ENCODE results near the gene RPL12.

Gene RPL12

DNA sequence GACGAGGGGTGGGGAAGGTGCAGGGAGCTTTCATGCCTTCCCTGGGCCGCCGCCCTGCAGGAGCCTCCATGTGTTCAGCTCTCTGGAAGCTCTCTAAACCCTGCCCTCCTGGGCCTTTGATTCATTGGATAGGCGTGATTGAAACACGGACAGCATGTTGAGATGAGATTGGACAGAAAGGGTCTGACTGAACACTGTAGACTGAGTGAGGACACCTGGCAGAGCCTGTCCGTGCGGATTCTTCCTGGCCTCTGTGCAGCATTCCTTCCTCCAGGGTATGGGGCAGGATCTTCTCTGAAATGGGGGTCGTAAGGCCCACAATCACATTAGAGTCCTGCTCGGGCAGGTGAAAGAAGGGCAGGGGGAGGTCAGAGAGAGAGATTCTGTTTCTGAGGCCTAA lies 12.8 kb downstream of the RPL12 start:
- no peak for DNase-seq (ENCODE audit: low read depth in 2 of 2)

DNA sequence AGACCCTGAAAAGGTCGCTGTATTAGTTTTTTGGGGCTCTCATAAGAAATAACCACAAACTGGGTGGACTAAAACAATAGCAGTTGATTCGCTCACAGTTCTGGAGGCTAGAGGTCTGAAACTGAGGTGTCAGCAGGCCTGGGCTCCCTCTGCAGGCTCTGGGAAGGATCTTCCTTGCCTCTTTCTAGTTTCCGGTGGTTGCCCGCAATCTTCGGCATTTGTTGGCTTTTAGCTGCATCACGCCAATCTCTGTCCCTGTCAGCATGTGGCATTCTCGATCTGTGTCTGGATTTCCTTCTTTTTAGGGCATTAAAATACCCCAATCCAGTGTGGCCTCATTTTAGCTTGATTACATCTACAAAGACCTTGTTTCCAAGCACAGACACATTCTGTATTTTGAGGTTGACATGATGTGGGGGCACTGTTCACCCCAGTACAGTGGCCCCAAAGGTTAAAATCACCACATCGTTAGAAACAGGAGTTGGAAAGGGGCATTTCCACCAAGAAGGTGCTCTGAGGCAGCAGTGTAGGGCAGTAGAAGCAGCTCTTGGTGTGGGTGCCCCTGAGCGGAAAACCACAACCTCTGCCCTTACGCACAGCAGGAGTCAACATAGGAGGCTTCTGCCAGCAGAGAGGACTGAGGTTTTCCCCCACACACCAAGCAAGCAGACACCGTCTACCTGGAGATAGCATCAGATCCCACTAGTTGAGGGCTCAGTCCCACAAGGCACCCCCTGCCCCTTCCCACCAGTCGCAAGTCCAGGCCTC lies 13.5 kb downstream of the RPL12 start:
- no peak for DNase-seq (ENCODE audit: low read depth in 2 of 2)

DNA sequence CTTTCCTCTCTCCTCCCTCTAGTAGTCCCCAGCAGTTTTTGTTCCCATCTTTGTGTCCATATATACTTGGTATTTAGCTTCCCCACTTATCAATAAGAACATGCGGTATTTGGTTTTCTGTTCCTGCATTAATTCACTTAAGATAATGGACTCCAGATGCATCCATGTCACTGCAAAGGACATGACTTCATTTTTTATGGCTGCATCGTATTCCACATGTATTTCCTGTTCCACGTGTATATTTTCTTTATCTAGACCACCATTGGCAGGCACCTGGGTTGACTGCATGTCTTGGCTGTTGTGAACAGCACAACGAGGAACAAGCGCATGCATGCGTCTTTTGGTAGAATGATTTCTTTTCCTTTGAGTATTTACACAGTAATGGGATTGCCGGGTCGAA lies 20.8 kb downstream of the RPL12 start:
- DNase-seq (ENCODE audit: low read depth in 2 of 2) = no peak

DNA sequence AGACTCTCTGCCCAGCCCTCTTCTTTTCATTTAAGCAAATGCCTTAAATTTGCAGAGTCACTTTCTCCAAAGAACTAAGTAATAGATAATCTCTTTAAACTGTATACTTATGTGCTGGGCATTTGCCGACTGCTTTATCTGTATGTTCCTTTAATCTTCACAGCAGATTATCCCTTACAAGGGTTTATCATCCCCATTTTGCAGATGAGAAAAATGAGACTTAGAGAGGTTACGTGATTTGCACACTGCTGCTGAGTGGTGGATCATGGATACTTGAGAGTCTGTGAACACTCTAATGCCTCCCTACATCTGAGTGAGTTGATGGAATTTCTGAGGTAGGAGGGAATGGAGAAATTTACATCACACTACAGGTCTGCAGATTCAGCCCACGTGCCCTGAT lies 22.9 kb downstream of the RPL12 start:
- DNase-seq (ENCODE audit: low read depth in 2 of 2) = no peak

DNA sequence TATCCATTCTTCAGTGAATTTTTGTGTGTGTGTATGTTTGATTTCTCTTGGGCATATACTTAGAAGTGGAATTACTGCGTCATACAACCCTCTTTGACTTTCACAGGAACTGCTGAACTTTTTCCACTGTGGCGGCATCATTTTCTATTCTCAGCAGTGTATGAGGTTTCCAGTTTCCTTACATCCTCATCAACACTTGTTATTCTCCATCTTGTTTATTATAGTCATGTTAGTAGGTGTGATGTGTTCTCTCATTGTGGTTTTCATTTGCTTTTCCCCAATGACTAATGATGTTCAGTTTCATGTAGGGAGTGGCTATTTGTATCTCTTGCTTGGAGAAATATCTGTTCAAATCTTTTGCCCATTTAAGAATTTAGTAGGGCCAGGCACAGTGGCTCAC lies 24.4 kb downstream of the RPL12 start:
- peak in 1 of 2 donors; percentile 45 for DNase-seq (ENCODE audit: low read depth in 2 of 2)

DNA sequence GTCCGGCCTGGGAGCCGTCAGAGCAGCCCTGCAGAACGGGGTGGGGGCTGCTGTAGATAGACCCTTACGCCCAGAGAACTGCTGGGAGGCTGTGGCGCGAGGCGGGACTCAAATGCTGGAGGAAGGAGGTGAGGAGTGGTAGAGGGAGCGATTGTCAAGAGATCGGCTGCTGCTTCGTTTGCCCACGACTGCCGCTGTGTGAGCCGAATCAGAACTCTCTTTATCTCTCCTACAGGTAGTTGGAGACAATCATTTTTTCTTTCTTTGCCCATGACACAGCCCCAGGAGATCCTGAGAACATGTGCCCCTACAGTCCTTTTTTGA lies 26.6 kb downstream of the RPL12 start:
- DNase-seq (ENCODE audit: low read depth in 2 of 2) = no peak

DNA sequence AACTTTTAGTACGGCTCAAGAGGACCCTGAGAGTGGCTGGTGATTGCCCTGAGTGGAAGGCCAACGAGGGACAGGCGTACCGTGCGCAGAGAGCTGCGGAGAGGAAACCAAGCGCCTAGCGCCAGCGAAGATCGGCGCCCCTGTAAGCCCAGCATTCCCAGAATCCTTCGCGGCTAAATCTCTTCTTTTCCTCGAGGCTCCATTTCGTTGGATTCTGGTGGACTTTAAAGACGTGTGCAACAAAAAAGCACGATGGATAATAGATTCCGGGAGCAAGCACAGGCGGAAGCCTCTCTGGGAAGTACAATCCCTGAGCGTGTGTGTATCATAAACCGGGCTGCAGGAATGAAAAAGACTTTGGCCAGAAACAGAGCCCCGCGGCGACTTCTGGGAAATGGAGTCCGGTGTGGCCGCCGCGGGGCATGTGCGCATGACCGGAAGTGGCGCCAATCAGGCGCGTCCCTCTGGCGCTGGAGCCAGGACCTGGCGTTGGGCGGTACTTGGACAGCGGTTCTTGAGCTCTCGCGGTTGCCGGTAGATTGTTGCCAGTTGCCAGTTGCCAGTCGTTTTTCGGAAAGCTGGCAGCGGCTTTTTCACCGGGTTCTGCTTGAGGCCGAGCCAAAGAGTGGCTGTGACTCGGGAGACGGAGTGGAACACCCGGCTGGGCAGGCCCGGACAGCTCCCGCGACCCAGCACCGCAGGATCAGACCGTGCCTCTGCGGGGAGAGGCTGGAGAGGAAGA lies 27.1 kb downstream of the RPL12 start, which contains the start of gene ZNF79:
Gene ZNF79 (plus strand): TSS at position 449 of the 742 bp plus-strand sequence. CDS start 406 bp downstream, outside the sequence.
- peak; percentile 92 for DNase-seq (ENCODE audit: low read depth in 2 of 2)

DNA sequence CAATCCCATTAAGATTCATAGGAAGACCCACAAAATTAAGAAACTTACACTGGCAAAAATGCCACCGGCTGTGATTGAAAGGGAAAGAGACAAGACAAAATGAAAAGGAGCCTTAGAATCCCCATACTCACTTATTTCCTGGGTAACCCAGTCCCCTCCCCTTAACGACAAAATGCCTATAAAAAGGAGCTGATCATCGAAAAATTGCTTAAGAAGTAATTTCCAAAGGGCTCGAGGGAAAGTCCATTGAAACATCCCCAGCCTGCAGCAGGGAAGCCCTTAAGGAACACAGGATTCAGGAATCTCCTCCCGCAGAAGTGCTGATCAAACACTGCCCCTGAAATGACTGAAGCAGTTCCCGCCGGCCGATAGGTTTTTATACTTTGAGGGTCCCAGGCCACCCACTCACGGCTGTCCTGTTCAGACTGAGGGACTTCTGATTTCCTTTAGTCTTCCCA lies 27.7 kb downstream of the RPL12 start:
- DNase-seq (ENCODE audit: low read depth in 2 of 2) = no peak

DNA sequence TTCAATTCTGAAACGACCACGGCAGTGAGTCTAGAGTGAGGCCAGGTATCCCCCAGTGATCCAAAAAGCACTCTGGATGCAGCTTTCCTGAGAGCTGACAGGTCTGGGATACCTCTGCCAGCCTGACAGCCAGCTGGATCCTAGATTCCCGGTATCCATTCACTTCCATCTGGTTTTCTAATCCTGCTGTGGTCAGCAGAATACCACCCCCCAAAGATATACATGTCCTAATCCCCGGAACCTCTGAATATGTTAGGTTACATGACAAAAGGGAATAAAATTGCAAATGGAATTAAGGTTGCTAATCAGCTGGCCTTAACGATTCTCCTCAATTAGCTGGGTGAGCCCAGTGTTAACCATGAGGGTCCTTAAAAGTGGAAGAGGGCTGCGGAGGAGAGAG lies 28.4 kb downstream of the RPL12 start:
- DNase-seq (ENCODE audit: low read depth in 2 of 2) = no peak

DNA sequence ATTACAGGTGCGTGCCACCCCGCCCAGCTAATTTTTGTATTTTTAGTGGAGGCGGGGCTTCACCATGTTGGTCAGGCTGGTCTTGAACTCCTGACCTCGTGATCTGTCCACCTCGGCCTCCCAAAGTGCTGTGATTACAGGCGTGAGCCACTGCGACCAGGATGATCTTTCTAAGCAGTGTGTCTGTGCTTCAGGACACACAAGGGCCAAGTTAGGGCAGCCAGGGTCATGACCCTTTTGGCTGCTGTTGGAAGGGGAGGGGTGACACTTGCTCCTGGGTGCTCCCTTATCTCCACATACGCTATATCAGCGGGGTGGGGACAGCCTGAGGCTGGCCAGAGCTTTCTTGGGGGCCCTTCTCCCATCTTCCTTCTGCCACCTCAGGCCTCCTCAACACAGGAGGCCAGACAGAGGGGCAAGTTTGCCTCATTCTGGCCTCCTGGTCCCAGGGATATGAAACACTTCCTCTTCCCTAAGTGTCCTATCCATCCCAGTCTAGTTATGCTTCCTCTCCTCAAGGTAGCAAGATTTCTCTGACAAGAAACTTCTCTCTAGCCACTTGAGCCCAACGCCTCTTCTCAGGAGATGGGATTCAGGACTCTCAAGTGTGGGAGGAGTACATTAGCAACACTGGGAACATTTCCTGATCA lies 28.9 kb downstream of the RPL12 start:
- DNase-seq (ENCODE audit: low read depth in 2 of 2) = no peak

DNA sequence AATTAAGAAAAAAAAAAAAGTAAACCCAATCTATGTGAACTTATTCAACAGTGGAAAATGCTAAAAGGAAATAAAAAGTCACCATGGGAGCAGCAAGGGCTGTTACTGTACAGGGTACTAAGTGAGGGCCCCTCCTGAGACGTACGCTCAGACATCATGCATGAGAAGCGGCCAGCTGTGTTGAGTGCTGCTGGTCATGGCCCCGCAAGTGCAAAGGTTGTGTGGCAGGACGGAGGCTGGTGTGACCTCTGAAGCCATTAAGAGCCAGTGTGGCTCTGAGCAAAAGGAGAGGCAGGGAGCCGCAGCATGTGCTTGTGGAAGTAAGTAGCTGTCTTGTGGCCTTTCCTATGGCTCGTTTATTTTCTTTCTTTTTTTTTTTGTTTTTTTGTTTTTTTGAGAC lies 30.1 kb downstream of the RPL12 start:
- no peak for DNase-seq (ENCODE audit: low read depth in 2 of 2)

DNA sequence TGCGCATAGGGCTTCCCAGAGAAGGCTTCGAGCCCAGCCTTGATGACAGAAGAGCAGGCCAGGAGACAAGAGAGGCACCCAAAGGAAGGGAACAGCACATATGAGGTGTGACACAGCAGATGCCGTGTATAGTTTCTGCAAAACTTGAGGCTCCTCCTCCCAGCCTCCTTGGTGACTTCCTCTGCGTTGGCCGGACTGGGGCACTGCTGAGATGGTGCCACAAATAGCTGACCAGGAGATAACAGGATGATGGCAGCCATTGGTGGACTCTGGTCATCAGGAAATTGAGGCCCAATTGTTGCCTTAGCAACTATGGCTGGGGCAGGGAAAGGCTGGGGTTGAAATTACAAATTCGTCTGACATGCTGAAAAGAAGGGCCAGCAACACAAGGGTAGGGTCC lies 31.9 kb downstream of the RPL12 start:
- DNase-seq (ENCODE audit: low read depth in 2 of 2) = no peak

DNA sequence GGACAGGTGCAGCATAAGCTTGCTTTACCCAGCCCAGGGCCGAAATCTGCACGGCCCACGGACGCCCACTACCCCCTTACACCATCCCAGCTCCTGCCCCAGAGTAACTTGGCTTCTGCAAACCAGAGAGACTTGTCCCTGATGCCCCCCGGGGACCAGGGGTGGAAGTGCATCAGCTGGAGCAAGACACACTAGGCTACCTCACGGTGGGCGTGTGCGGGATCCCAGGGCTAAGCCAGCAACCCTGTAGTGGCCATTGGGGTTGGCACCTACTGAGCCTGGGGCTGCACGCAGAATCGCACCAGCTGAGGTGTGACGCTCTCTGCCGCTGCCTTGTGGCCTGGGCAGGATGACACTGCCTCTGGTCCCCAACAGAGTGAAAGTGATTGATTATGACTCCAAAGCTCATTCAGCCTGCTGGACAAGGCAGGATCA lies 33.2 kb downstream of the RPL12 start:
- DNase-seq (ENCODE audit: low read depth in 2 of 2) = no peak

DNA sequence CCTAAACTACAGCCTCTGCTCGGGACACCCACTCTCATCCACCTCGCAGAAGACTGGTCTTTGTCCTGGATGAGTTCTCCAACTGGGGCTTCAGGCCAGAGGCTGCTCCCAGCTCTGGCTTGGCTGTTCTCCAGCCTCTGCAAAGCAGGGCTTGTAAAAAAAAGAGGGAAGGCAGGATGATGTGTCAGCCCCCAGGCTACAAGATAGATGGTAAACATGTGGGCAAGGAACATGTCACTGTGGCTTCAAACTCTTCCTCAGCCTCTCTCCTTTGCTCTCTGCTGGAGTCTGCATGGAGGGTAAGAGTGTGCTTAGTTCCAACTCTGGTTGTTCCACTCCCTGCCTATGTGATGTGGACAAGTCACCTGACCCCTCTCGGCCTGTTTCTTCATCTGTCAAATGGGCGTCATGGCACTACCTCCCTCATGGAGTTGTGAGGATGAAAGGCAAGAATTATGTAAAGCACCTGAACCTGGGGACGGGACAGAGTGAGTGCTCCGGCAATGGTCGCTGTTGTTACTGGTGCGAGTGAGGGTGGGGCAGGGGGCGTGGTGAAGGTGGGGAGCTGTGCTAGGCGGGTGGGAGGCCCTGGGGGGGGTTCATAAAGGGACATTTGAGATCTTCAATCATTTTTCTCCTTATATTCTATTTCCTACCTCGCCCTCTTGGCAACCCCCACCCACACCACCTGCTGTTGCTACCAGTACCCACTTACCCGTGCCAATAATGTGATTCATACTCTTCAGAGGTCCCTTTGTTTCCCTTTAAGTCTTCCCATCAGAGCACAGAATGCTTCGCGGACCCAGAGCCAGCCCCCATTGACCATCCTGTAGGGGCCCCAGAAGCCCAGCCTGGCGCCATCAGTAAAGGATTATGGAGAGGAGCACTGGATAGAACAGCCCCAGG lies 33.8 kb downstream of the RPL12 start:
- DNase-seq (ENCODE audit: low read depth in 2 of 2) = no peak

DNA sequence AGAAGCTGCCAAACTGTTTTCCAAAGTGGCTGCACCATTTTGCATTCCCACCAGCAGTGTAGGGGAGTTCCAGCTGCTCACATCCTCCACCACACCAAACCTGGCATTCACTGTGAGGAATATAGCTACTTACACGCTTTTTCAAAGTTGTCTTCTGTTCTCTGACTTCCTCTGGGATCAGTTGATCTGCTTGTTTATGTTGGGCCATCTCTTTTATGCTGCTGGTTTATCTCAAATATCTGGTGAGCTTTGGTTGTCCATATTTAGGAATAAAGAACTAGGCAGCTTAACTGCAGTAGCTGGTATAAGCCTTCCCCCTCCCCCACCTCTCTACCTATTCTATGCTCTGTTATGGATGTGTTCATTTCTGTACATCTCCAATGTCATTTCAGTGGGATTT lies 35.5 kb downstream of the RPL12 start:
- DNase-seq (ENCODE audit: low read depth in 2 of 2) = no peak

DNA sequence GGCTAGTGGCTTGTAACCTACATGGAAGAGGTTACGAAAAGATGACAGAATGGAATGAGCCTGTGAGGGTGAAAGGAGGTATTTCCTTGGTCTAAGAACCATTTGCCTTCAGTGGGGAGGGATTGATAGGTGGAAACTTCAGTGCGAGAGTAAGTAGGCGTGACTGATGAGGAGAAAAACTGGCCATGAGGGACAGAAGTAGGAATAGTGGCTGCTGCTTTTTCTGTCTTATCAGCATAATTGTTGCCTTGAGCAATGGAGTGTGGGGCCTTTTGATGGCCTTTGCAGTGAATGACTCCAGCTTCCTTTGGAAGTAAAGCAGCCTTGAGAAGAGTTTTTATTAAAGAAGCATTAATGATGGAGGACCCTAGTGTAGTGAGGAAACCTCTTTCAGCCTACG lies 36.1 kb downstream of the RPL12 start:
- no peak for DNase-seq (ENCODE audit: low read depth in 2 of 2)

DNA sequence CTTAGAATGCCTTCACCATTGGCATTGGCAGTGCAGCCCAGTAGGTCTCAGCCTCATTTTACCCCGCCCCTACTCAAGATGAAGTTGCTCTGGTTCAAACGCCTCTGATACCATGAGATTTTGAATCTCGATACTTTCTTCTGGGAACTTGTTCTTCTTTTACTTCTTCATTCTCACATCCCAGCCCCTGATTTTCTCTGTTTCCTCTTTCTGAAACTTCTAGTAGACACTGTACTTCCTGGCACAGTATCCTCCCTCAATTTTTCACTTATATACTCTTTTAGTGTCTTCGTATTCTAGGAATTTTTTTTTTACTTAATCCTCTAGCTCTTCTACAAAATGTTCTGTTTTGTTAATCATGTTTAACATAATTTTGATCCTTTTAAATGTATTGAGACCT lies 40.1 kb downstream of the RPL12 start:
- DNase-seq (ENCODE audit: low read depth in 2 of 2) = no peak

DNA sequence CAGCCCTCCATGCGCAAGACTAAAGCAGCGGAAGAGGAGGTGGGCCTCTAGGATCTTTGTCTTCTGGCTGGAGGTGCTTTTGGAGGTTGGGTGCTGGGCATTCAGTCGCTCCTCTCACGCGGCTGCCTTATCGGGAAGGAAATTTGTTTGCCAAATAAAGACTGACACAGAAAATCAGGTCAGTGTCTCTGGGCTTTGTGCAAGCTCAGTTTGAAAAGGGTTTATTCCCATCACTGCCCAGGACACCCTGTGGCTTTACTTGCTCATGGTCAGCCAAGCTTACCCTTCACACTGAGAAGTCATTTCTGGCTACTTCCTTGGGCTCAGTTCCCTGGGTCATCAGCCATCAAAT lies 43.7 kb downstream of the RPL12 start:
- DNase-seq (ENCODE audit: low read depth in 2 of 2) = no peak

DNA sequence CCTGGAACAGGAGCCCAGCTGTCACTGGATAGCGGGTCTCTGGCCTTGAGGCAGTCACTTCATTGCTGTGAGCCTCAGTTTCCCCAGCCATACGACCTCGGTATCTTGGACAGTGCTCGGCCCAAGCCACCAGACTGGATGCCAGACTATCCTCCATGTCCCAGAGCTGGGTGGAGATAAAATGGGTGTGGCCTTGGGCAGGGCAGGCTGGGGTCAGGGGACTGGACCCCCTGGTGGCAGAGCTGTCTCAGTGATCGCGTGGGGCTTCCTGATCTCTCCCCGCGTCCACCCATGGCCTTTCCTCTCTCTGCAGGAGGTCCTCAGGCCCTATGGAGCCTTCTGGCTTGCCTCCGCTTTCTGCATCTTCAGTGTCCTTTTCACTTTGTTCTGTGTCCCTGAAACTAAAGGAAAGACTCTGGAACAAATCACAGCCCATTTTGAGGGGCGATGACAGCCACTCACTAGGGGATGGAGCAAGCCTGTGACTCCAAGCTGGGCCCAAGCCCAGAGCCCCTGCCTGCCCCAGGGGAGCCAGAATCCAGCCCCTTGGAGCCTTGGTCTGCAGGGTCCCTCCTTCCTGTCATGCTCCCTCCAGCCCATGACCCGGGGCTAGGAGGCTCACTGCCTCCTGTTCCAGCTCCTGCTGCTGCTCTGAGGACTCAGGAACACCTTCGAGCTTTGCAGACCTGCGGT lies 44.3 kb downstream of the RPL12 start:
- no peak for DNase-seq (ENCODE audit: low read depth in 2 of 2)

DNA sequence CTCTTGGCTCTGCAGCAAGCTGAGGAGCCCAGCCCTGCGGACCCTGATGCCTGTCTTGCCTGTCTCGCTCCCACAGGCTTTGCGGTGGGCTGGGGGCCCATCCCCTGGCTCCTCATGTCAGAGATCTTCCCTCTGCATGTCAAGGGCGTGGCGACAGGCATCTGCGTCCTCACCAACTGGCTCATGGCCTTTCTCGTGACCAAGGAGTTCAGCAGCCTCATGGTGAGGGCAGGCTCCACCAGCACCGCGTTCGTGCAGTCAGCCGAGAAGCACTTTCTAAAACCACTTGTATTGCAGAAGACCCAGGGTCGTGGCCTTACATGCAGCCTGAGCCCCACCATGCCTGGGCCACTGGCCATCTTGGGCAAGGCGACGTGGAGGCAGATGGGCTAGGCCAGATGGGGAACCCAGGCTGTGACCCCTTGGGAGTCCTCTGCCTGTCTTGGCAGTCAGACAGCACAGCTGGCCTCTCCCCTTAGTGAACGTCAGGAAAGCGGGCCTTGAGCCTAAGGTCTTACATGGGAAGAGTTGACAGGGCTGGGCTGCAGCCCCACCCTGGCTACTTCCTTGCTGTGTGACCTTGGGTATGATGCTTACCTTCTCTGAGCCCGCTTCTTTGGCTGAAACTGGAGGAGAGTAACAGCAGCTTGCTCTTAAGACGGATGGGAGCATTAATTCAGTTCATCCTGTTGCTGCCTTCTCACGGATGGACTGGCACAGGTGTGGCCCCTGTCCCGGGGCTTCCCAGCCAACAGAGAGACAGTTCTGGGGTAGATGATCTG lies 45.7 kb downstream of the RPL12 start:
- no peak for DNase-seq (ENCODE audit: low read depth in 2 of 2)
